ENCODE data around the gene PPP1R12C. TPM values are rescaled to one million over a fixed set of nuclear protein-coding genes. Genes with fewer than 3 reads are reported as not detected.
"Not testable (repeated sequence)": the region's sequence is repeated elsewhere in the genome, so short reads cannot be mapped to it uniquely, and the experiment has no call there.

PPP1R12C gene
- total RNA-seq, 4 donors from 2014 or later = 22.6 to 28.2 (median 26.2) TPM

DNA sequence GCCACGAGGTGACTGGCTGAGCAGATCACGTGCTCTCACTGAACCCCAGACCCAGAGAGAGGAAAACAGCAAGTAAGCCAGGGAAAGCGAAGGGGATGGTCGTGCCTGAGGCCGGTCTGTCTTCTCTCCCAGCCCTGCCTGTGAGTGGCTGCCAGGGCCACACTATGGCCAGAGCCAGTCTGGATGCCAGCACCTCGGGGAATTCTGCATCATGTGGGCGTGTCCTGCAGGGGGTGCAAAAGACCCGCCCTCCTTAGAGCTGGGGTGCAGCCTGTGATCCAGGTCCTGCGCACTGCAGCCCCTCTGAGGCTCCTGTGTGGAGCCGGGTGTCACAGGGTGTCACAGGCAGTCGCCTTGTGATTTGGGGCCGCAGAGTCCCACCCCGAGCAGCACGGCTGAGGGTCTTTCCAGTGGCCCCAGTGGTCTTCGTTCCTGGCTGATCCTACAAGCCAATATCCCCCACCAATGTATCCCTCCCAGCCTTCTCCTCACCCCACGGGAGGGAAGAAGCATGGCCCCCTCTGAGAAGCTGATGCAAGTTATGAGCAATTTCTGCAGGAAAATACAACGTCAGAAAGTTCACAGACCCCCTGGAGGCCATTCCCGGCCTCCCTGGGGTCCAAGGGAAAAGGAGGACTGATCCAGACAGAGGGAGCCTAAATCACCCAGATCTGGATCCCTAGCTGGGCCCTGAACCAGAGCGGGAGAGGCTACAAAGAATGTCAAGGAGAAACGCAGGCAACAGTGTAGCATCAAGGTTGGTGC lies 7.7 kb downstream of the PPP1R12C start:
- in situ Hi-C loops (cut with MboI; ENCODE audit: low sequenced_read_pairs in 4 of 4) (loop anchor here in 1 of 4 donors (25.0 kb wide), 1 partner anchor 997 kb away; the partner anchor contains the start of genes NDUFA3, OSCAR, PRPF31 and TFPT), intact Hi-C loops (cut with DNase I; ENCODE audit: low total_unique reads) (loop anchor here (10.0 kb wide), 1 partner anchor 275 kb away; the partner anchor contains the start of genes RPL28 and TMEM238)
- H3K4me3 ChIP-seq = no peak overlapping the region
- H3K4me1 ChIP-seq = peaks cover 13 to 24% of the 10 kb centered on the region in 2 donors
- H3K9me3 ChIP-seq = no peaks in the 10 kb centered on the region
- peaks cover 0 to 11% of the 10 kb centered on the region in 2 donors for H3K36me3 ChIP-seq
- DNase-seq = no peak
- H3K27ac ChIP-seq = no peak overlapping the region
- TF ChIP-seq, protein P1, sequence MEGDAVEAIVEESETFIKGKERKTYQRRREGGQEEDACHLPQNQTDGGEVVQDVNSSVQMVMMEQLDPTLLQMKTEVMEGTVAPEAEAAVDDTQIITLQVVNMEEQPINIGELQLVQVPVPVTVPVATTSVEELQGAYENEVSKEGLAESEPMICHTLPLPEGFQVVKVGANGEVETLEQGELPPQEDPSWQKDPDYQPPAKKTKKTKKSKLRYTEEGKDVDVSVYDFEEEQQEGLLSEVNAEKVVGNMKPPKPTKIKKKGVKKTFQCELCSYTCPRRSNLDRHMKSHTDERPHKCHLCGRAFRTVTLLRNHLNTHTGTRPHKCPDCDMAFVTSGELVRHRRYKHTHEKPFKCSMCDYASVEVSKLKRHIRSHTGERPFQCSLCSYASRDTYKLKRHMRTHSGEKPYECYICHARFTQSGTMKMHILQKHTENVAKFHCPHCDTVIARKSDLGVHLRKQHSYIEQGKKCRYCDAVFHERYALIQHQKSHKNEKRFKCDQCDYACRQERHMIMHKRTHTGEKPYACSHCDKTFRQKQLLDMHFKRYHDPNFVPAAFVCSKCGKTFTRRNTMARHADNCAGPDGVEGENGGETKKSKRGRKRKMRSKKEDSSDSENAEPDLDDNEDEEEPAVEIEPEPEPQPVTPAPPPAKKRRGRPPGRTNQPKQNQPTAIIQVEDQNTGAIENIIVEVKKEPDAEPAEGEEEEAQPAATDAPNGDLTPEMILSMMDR (IDR thresholded peaks at IDR 0.05 in 4 of 5, conservative IDR thresholded peaks at IDR 0.05 in 1 of 5) = no peak
- no peak for TF ChIP-seq POLR2A (IDR thresholded peaks at IDR 0.05)
- no peak for ATAC-seq
- no peaks in the 10 kb centered on the region for H3K27me3 ChIP-seq

DNA sequence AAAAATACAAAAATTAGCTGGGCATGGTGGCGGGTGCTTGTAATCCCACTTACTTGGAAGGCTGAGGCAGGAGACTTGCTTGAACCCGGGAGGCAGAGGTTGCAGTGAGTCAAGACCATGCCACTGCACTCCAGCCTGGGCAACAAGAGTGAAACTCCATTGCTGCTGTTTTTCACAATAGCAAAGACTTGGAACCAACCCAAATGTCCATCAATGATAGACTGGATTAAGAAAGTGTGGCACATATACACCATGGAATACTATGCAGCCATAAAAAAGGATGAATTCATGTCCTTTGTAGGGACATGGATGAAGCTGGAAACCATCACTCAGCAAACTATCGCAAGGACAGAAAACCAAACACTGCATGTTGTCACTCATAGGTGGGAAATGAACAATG lies 10.2 kb downstream of the PPP1R12C start:
- in situ Hi-C loops (cut with MboI; ENCODE audit: low sequenced_read_pairs in 4 of 4) = loop anchor here in 1 of 4 donors (25.0 kb wide), 1 partner anchor 995 kb away; the partner anchor contains the start of genes NDUFA3, OSCAR, PRPF31 and TFPT
- DNase-seq; ATAC-seq; H3K4me1 ChIP-seq; H3K4me3 ChIP-seq; H3K27me3 ChIP-seq; H3K9me3 ChIP-seq; H3K27ac ChIP-seq; intact Hi-C loops (cut with DNase I; ENCODE audit: low total_unique reads): not testable (repeated sequence)
- peaks cover 0 to 22% of the 10 kb centered on the region in 2 donors for H3K36me3 ChIP-seq

- H3K36me3 ChIP-seq = peaks cover 0 to 22% of the 10 kb centered on the region in 2 donors
- in situ Hi-C loops (cut with MboI; ENCODE audit: low sequenced_read_pairs in 4 of 4) = loop anchor here in 1 of 4 donors (25.0 kb wide), 1 partner anchor 994 kb away; the partner anchor contains the start of genes NDUFA3, OSCAR, PRPF31 and TFPT
- ATAC-seq = no peak
Observed at GRCh38 chr19:55106591-55106990, 10.8 kb downstream of the PPP1R12C start.

GRCh38 chr19:55105237-55105636 lies 12.2 kb downstream of the PPP1R12C start:
- H3K4me1 ChIP-seq = no peaks in the 10 kb centered on the region
- no peaks in the 10 kb centered on the region for H3K27me3 ChIP-seq
- intact Hi-C loops (cut with DNase I; ENCODE audit: low total_unique reads) (no loop called here), in situ Hi-C loops (cut with MboI; ENCODE audit: low sequenced_read_pairs in 4 of 4) (loop anchor here in 1 of 4 donors (25.0 kb wide), 1 partner anchor 993 kb away; the partner anchor contains the start of genes NDUFA3, OSCAR, PRPF31 and TFPT)
- TF ChIP-seq, protein P1 (IDR thresholded peaks at IDR 0.05 in 4 of 5, conservative IDR thresholded peaks at IDR 0.05 in 1 of 5) = no peak
- TF ChIP-seq POLR2A (IDR thresholded peaks at IDR 0.05) = no peak
- ATAC-seq (no peak), DNase-seq (no peak)
- H3K4me3 ChIP-seq = no peak overlapping the region
- H3K27ac ChIP-seq = no peak overlapping the region
- H3K9me3 ChIP-seq = no peaks in the 10 kb centered on the region
- H3K36me3 ChIP-seq = peaks cover 0 to 27% of the 10 kb centered on the region in 2 donors

More at GRCh38 chr19:55106591-55106990, 10.8 kb downstream of the PPP1R12C start:
- H3K4me3 ChIP-seq = no peak overlapping the region
- no peak for DNase-seq
- TF ChIP-seq, protein P1 (IDR thresholded peaks at IDR 0.05 in 4 of 5, conservative IDR thresholded peaks at IDR 0.05 in 1 of 5) = no peak
- no peak for TF ChIP-seq POLR2A (IDR thresholded peaks at IDR 0.05)
- H3K27ac ChIP-seq = no peak overlapping the region
- no peaks in the 10 kb centered on the region for H3K27me3 ChIP-seq
- H3K9me3 ChIP-seq = no peaks in the 10 kb centered on the region
- H3K4me1 ChIP-seq = no peaks in the 10 kb centered on the region
- intact Hi-C loops (cut with DNase I; ENCODE audit: low total_unique reads) = no loop called here

GRCh38 chr19:55103190-55103589 lies 14.2 kb downstream of the PPP1R12C start:
- Histone ChIP-seq H3K4me3 (no peak overlapping the region), H3K4me1 (peaks cover 0 to 10% of the 10 kb centered on the region in 2 donors), H3K27me3 (no peaks in the 10 kb centered on the region), H3K36me3 (peaks cover 0 to 26% of the 10 kb centered on the region in 2 donors), H3K27ac (no peak overlapping the region), H3K9me3 (no peaks in the 10 kb centered on the region)
- ATAC-seq (no peak), DNase-seq (no peak)
- in situ Hi-C loops (cut with MboI; ENCODE audit: low sequenced_read_pairs in 4 of 4) (loop anchor here in 1 of 4 donors (25.0 kb wide), 1 partner anchor 991 kb away; the partner anchor contains the start of genes NDUFA3, OSCAR, PRPF31 and TFPT), intact Hi-C loops (cut with DNase I; ENCODE audit: low total_unique reads) (no loop called here)
- TF ChIP-seq, protein P1 (IDR thresholded peaks at IDR 0.05 in 4 of 5, conservative IDR thresholded peaks at IDR 0.05 in 1 of 5) = no peak
- TF ChIP-seq POLR2A (IDR thresholded peaks at IDR 0.05) = no peak

All from gastrocnemius medialis (tissue), 4 donors.